CD1c-positive myeloid dendritic cell (primary cell): ENCODE results near the gene KRTAP9-9.
"Not testable (repeated sequence)": the region's sequence is repeated elsewhere in the genome, so short reads cannot be mapped to it uniquely, and the experiment has no call there.

Experiments used
- DNase-seq: peaks from one replicate; pipeline ENCODE4 v3.0.0-alpha.2; 2016; ENCODE audit errors: extremely low spot score

KRTAP9-9 gene

GRCh38 chr17:41255381-41256290, at the start of gene KRTAP9-9:
Gene KRTAP9-9, plus strand, starts transcription at chr17:41255384.
- not testable (repeated sequence) for DNase-seq

GRCh38 chr17:41211845-41212466, 43.2 kb upstream of the KRTAP9-9 start:
- DNase-seq, result no peak

GRCh38 chr17:41212524-41213169, 42.5 kb upstream of the KRTAP9-9 start:
- DNase-seq, result no peak

GRCh38 chr17:41215681-41216080, 39.5 kb upstream of the KRTAP9-9 start:
- no peak for DNase-seq

GRCh38 chr17:41223821-41224220, 31.4 kb upstream of the KRTAP9-9 start:
- no peak for DNase-seq

GRCh38 chr17:41226051-41226450, 29.1 kb upstream of the KRTAP9-9 start:
- DNase-seq, result no peak

- not testable (repeated sequence) for DNase-seq
Measured at GRCh38 chr17:41226598-41227095, 28.5 kb upstream of the KRTAP9-9 start, which contains the start of gene KRTAP9-2. Gene KRTAP9-2, plus strand, starts transcription at chr17:41226648. Its CDS starts 7 bp downstream, at chr17:41226655.

DNA sequence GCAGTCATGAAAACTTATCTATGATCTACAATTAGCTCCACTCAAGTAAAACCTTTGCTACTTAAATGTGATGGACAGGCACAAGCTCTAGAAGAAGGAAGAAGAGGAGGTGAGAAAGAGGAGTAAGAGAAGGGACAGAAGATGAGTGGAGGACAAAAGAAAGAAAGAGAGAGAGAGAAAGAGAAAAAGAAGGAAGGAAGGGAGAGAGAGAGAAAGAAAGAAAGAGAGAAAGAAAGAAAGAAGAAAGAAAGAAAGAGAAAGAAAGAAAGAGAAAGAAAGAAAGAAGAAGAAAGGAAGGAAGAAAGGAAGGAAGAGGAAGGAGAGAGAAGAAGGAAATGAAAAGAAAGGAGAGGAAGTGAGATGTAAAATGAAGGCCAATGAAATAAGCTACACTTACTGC, 25.1 kb upstream of the KRTAP9-9 start:
- no peak for DNase-seq

GRCh38 chr17:41231731-41232130, 23.5 kb upstream of the KRTAP9-9 start:
- DNase-seq, result no peak

GRCh38 chr17:41232399-41233105, 22.6 kb upstream of the KRTAP9-9 start, which contains the start of gene KRTAP9-3:
Gene KRTAP9-3, plus strand, starts transcription at chr17:41232449. Its CDS starts 53 bp downstream, at chr17:41232502.
- DNase-seq, result not testable (repeated sequence)

- DNase-seq, result not testable (repeated sequence)
Measured at GRCh38 chr17:41237116-41237515, 18.1 kb upstream of the KRTAP9-9 start.

DNA sequence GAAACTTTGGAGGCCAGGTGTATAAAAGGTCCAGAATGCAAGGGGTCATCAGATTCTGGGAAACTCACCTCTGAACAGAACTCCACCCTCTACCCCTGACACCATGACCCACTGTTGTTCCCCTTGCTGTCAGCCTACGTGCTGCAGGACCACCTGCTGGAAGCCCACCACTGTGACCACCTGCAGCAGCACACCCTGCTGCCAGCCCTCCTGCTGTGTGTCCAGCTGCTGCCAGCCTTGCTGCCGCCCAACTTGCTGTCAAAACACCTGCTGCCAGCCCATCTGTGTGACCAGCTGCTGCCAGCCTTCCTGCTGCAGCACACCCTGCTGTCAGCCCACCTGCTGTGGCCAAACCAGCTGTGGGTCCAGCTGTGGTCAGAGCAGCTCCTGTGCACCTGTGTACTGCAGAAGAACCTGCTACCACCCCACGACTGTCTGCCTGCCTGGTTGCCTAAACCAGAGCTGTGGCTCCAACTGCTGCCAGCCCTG, 17.2 kb upstream of the KRTAP9-9 start, which contains the start of gene KRTAP9-8:
TSS of gene KRTAP9-8 (plus strand) at position 51 of the 489 bp plus-strand sequence. CDS start at position 104, 53 bp downstream.
- DNase-seq, result not testable (repeated sequence)

DNA sequence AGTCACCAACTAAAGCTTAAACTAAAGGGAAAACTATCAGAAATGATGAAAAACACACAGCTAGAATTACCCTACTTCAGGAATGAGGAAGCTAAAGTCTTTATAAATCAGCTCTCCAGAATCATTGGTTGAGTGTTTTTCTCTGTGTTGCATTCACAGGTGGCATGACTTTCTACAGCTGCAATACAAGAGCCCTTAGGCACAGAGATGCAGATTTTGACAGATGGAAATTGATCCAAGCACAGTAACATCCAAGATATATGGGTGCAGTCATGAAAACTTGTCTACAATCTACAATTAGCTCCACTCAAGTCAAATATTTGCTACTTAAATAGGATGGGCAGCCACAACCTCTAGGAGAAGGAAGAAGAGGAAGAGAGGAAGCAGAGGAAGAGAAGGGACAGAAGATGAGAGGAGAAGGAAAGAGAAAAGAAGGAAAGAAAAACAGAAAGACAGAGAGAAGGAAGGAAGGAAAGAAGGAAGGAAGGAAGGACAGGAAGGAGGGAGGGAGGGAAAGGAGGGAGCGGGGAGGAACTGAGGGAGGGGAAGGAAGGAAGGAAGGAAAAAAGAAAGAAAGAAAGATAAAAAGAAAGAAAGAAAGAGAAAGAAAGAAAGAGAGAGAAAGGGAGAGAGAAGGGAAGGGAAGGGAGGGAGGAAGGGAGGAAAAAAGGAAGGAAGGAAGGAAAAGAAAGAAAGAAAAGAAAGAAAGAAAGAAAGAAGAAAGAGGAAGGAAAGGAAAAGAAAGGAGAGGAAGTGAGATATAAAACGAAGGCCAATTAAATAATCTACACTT, 8.0 kb upstream of the KRTAP9-9 start:
- not testable (repeated sequence) for DNase-seq

DNA sequence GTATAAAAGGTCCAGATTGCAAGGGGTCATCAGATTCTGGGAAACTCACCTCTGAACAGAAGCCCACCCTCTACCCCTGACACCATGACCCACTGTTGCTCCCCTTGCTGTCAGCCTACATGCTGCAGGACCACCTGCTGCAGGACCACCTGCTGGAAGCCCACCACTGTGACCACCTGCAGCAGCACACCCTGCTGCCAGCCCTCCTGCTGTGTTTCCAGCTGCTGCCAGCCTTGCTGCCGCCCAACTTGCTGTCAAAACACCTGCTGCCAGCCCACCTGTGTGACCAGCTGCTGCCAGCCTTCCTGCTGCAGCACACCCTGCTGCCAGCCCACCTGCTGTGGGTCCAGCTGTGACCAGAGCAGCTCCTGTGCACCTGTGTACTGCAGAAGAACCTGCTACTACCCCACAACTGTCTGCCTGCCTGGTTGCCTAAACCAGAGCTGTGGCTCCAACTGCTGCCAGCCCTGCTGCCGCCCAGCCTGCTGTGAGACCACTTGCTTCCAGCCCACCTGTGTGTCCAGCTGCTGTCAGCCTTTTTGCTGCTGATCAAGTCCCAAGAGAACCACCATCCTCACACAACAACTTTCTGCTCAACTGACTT, 5.4 kb upstream of the KRTAP9-9 start, which contains the start of gene KRTAP9-4:
TSS of gene KRTAP9-4 (plus strand) at position 51 of the 604 bp plus-strand sequence. CDS start at position 85, 34 bp downstream.
- not testable (repeated sequence) for DNase-seq

DNA sequence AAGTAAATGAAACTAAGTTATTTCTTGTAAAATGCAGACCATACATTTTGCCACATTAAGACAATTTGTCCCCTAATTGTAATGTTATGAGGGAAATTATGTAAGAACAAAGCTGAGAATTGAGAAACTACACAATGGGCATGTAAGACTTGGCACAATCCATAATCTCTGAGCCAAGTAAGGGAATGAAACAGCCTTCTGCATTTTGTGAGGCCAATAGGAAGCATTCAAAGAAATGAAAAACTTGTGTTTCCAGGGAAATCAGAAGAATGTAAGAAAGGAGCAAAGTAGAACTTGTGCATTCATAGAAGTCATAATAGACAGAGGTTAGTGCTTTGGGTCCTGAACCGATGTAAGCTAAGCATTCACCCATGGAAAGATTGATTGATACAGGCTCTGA, 3.9 kb upstream of the KRTAP9-9 start:
- DNase-seq, result no peak

DNA sequence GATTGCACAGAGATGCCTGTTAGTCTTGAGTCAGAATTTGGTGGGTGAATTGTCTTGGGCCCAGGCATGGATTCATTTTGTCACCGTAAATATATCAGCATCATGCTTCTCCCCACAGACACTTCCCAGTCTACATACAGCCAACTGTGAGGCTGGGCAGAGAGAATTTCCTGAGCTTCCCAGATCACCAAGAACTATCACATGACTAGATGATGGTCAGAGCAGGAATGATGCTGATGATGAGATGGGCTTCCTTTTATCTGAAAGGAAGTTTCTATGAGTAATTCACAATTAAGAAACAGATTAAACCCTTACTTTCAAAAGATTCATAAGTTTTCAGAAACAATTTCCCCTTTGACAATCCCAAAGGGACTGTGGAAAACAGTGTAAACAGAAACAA, 323 bp upstream of the KRTAP9-9 start:
- no peak for DNase-seq

DNA sequence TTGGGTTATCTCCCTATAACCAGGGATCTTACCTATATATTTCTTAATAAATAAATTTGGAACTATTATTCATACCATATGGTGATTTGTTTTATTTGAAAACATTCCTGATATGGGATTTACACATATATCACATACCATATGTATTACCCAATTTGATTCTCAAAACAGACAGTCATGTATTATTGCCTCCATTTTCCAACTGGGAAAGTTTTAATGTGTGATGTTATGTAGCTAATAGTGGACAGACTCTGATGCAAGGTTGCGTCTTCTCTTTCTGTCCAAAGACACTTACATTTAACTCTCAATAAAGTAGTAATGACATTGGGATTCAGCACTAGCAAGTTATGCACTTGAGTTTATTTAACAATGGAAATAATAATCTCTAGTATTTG, 1.1 kb downstream of the KRTAP9-9 start:
- DNase-seq, result no peak

GRCh38 chr17:41258406-41258805, 3.2 kb downstream of the KRTAP9-9 start:
- DNase-seq, result no peak

DNA sequence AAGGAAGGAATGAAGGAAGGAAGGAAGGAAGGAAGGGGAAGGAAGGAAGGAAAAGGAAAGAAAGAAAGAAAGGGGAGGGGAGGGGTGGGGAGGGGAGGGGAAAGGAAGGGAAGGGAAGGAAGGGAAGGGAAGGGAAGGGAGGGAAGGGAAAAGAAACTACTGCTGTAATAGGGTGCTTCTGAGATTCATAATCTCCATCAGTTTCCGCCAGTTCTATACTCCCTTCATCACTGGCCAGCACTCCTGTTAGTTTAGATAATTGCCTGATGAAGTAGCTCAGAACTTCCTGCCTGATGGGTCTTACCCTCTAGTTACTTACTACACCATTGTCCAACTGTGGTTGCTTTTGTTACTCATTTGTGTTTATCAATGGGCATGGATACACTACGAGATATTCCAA, 8.0 kb downstream of the KRTAP9-9 start:
- no peak for DNase-seq

GRCh38 chr17:41264599-41264998, 9.4 kb downstream of the KRTAP9-9 start:
- DNase-seq, result no peak
